NCI-H82 (cell line): ENCODE data around the gene WIPF2.
A peak's percentile ranks its signal among the peaks of the same experiment; 100 is the strongest.

Source experiments
- DNase-seq: peaks from one replicate; lab custom pipeline; 2025; lab: John Stamatoyannopoulos, UW

Gene WIPF2

GRCh38 chr17:40251576-40251975, 32.5 kb downstream of the WIPF2 start:
- no peak for DNase-seq

- DNase-seq: no peak
Measured at GRCh38 chr17:40253565-40253964, 34.5 kb downstream of the WIPF2 start.

- DNase-seq: no peak
Measured at GRCh38 chr17:40259505-40259904, 40.4 kb downstream of the WIPF2 start.

- no peak for DNase-seq
Measured at GRCh38 chr17:40260528-40260927, 41.4 kb downstream of the WIPF2 start.

- DNase-seq: no peak
Measured at GRCh38 chr17:40264458-40265185, 45.5 kb downstream of the WIPF2 start.

- DNase-seq: no peak
Measured at GRCh38 chr17:40265337-40265736, 46.2 kb downstream of the WIPF2 start.

- no peak for DNase-seq
Measured at GRCh38 chr17:40266882-40267281, 47.8 kb downstream of the WIPF2 start.

- DNase-seq: no peak
Measured at GRCh38 chr17:40268141-40268712, 49.1 kb downstream of the WIPF2 start.

GRCh38 chr17:40278414-40278813, 59.3 kb downstream of the WIPF2 start:
- no peak for DNase-seq

GRCh38 chr17:40279402-40279801, 60.3 kb downstream of the WIPF2 start:
- DNase-seq: peak; percentile 82

GRCh38 chr17:40281663-40282062, 62.6 kb downstream of the WIPF2 start:
- DNase-seq: no peak

GRCh38 chr17:40283662-40284061, 64.6 kb downstream of the WIPF2 start:
- DNase-seq: no peak

GRCh38 chr17:40284085-40284713, 65.1 kb downstream of the WIPF2 start:
- peak; percentile 16 for DNase-seq

- no peak for DNase-seq
Measured at GRCh38 chr17:40286473-40286872, 67.4 kb downstream of the WIPF2 start.

GRCh38 chr17:40287159-40287493, 68.0 kb downstream of the WIPF2 start:
- no peak for DNase-seq

GRCh38 chr17:40287494-40288369, 68.6 kb downstream of the WIPF2 start, which contains the start of gene CDC6:
CDC6 (plus strand) TSS chr17:40287879; CDS start chr17:40289421, 1,542 bp downstream.
- peak; percentile 100 for DNase-seq

- DNase-seq: peak; percentile 83
Measured at GRCh38 chr17:40290629-40291280, 71.7 kb downstream of the WIPF2 start.

GRCh38 chr17:40291281-40291664, 72.2 kb downstream of the WIPF2 start:
- no peak for DNase-seq

GRCh38 chr17:40293363-40293762, 74.3 kb downstream of the WIPF2 start:
- DNase-seq: no peak

- no peak for DNase-seq
Measured at GRCh38 chr17:40295488-40296436, 76.7 kb downstream of the WIPF2 start.

- no peak for DNase-seq
Measured at GRCh38 chr17:40297511-40297910, 78.4 kb downstream of the WIPF2 start.
